Liver (tissue), 3 donors: Measurements from ENCODE around the gene TARBP1.

ENCODE experiments used
- JUND ChIP-seq, 2 donors: IDR thresholded peaks; 2 replicates each; pipeline ENCODE4 v1.6.1; 2016; ENCODE audit warnings: antibody characterized with exemption in 2 of 2
- REST ChIP-seq: IDR thresholded peaks from 2 replicates; pipeline ENCODE4 v1.6.1; 2016; ENCODE audit warnings: antibody characterized with exemption, mild to moderate bottlenecking
- TAF1 ChIP-seq: conservative IDR thresholded peaks from 2 replicates; pipeline ENCODE4 v1.6.1; 2016; ENCODE audit warnings: antibody characterized with exemption, mild to moderate bottlenecking
- YY1 ChIP-seq: IDR thresholded peaks from 2 replicates; pipeline ENCODE4 v1.6.1; 2016; ENCODE audit warnings: antibody characterized with exemption, mild to moderate bottlenecking
- TF ChIP-seq, protein P1 (sequence below): fragments of 150-350 bp; IDR thresholded peaks from 2 replicates; pipeline ENCODE4 v1.5.1; 2017; ENCODE audit warnings: improper control_type of control experiment, low read depth, low read length; ENCODE audit not compliant: missing input control
- TF ChIP-seq, protein P2 (sequence below): IDR thresholded peaks from 2 replicates; pipeline ENCODE4 v1.6.1; 2016; ENCODE audit warnings: antibody characterized with exemption
- donor health status: healthy.
- donor health status: healthy.

- TF ChIP-seq, protein P1, sequence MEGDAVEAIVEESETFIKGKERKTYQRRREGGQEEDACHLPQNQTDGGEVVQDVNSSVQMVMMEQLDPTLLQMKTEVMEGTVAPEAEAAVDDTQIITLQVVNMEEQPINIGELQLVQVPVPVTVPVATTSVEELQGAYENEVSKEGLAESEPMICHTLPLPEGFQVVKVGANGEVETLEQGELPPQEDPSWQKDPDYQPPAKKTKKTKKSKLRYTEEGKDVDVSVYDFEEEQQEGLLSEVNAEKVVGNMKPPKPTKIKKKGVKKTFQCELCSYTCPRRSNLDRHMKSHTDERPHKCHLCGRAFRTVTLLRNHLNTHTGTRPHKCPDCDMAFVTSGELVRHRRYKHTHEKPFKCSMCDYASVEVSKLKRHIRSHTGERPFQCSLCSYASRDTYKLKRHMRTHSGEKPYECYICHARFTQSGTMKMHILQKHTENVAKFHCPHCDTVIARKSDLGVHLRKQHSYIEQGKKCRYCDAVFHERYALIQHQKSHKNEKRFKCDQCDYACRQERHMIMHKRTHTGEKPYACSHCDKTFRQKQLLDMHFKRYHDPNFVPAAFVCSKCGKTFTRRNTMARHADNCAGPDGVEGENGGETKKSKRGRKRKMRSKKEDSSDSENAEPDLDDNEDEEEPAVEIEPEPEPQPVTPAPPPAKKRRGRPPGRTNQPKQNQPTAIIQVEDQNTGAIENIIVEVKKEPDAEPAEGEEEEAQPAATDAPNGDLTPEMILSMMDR: no peak
- no peak for TF ChIP-seq JUND (IDR thresholded peaks at IDR 0.05)
- TF ChIP-seq, protein P2, sequence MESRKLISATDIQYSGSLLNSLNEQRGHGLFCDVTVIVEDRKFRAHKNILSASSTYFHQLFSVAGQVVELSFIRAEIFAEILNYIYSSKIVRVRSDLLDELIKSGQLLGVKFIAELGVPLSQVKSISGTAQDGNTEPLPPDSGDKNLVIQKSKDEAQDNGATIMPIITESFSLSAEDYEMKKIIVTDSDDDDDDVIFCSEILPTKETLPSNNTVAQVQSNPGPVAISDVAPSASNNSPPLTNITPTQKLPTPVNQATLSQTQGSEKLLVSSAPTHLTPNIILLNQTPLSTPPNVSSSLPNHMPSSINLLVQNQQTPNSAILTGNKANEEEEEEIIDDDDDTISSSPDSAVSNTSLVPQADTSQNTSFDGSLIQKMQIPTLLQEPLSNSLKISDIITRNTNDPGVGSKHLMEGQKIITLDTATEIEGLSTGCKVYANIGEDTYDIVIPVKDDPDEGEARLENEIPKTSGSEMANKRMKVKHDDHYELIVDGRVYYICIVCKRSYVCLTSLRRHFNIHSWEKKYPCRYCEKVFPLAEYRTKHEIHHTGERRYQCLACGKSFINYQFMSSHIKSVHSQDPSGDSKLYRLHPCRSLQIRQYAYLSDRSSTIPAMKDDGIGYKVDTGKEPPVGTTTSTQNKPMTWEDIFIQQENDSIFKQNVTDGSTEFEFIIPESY: no peak
- TF ChIP-seq YY1: no peak
- no peak for TF ChIP-seq REST
- TF ChIP-seq TAF1: no peak
These were observed 44.3 kb downstream of the TARBP1 start for GRCh38 chr1:234434706-234435105.
